GM21529 (cell line): ENCODE data around the gene FOXS1.
A peak's percentile ranks its signal among the peaks of the same experiment; 100 is the strongest.
"Not testable (repeated sequence)": the region's sequence is repeated elsewhere in the genome, so short reads cannot be mapped to it uniquely, and the experiment has no call there.

Experiments used
- ATAC-seq: cut with Tn5 transposase; IDR thresholded peaks from one replicate; pipeline ENCODE4 v1.9.1; 2021; ENCODE audit not compliant: unreplicated experiment

Gene FOXS1

GRCh38 chr20:31823360-31824124, 21.9 kb downstream of the FOXS1 start:
- ATAC-seq = no peak

GRCh38 chr20:31822421-31823330, 22.7 kb downstream of the FOXS1 start:
- peak; percentile 62 for ATAC-seq

DNA sequence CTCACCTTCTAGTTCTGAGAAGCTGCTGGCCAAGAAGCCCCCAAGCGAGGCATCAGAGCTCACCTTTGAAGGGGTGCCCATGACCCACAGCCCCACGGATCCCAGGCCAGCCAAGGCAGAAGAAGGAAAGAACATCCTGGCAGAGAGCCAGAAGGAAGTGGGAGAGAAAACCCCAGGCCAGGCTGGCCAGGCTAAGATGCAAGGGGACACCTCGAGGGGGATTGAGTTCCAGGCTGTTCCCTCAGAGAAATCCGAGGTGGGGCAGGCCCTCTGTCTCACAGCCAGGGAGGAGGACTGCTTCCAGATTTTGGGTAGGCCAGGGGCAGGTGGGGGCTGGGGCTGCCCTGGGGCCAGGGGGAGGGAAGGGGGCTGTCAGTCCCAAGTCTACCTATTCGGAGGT, 24.0 kb downstream of the FOXS1 start:
- no peak for ATAC-seq

DNA sequence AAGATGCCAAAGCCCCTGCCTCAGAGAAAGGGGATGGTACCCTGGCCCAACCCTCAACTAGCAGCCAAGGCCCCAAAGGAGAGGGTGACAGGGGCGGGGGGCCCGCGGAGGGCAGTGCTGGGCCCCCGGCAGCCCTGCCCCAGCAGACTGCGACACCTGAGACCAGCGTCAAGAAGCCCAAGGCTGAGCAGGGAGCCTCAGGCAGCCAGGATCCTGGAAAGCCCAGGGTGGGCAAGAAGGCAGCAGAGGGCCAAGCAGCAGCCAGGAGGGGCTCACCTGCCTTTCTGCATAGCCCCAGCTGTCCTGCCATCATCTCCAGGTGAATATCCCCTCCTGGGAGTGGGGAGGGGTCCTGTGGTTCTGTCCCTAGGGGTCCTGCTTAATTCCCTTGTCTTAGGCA, 25.2 kb downstream of the FOXS1 start:
- no peak for ATAC-seq

DNA sequence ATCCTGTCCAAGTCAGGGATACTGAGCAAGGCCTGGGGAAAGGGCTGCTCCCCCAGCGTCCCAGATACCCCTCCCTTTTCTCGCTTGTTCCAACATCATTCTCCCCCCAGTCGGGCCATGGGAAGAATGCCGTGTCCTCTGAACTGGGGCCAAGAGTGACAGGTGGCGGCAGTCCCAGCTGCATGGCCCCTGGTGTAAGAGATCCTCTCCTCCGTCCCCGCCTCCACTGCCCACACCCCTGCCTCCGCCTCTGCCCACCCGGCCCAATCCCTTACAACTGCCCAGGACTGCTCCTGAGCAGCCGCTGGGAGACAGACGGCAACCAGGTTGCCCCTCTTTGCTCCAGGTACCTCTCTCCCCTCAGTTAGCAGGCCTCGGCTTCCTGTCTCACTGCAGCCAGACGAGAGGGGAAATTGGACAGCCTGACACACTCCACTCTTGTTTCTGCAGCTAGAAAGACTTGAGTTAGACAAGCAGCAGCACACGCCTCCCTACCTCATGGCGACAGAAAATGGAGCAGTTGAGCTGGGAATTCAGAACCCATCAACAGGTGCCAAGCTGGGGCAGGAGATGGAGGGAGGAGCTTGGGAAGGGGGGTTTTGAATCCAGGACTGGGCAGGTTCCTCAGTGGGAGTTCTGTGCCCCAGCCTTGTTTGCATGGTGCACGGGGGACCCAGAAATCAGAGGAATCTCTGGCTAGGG, 26.2 kb downstream of the FOXS1 start, which contains the start of gene MYLK2:
Gene MYLK2 (plus strand): TSS at position 274 of the 702 bp plus-strand sequence. CDS start 225 bp downstream, at position 499.
- no peak for ATAC-seq

DNA sequence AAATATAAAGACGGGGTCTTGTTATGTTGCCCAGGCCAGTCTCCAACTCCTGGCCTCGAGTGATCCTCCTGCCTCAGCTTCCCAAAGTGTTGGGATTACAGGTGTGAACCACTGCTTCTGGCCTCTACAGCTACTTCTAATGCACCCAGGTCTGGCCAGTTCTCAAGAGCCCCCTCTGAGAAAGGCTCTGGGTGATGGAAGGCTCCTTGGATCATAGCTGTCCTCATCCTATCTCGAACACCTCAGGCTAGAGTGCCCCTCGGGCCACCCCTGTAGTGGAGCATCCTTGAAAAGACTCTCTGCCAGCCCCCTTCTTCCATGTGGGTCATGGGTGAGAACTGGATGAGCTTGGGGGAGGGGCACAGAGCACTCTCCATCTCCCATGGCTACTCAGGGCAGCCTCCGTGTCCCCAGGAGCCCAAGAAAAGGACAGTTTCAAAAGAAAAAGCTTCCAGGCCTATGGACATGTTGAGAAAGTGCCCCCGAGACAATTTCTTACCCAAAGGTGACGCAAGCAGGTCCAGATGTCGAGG, 27.0 kb downstream of the FOXS1 start:
- ATAC-seq = no peak

- no peak for ATAC-seq
Observed at GRCh38 chr20:31817461-31817860, 27.9 kb downstream of the FOXS1 start.

- ATAC-seq = no peak
Observed at GRCh38 chr20:31816221-31816620, 29.2 kb downstream of the FOXS1 start.

DNA sequence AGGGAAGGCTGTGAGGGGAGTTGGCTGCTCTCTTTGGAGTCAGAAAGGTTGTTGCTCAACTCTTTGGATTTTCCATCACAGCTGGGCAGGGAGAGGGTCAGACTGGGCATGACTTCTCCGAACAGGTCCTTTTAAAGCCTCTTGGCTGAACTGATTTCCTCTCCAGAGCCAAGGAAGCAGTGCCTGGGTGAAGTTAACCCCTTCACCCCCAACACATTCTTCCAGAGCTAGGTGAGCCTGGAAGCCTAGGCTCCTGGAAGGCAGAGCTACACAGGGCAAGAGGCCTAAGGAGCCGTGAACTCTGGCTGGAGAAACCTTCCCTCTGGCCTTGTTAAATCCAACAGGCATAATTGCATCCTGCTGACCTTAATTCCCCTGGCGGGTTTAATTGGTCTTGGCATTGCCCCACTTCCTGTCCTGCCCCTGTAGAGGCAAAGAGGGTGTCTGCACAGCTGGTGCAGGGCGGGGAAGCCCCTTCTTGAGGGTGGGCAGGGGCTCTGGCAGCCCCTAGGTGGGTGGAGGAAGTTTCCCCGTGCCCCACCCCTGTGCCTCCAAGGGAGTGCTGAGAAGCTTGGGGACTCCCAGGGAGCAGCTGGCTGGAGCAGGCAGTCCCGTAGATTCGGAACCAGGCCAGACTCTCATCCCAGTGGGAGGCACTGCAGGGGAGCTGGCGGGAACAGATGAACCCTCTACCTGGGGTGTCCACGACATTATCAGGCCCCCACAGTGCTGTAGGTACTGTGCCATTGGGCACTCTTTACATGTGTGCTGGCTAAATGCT, 29.8 kb downstream of the FOXS1 start:
- no peak for ATAC-seq

- not testable (repeated sequence) for ATAC-seq
Observed at GRCh38 chr20:31814142-31814541, 31.3 kb downstream of the FOXS1 start.

- no peak for ATAC-seq
Observed at GRCh38 chr20:31813611-31814010, 31.8 kb downstream of the FOXS1 start.

- no peak for ATAC-seq
Observed at GRCh38 chr20:31811796-31812728, 33.3 kb downstream of the FOXS1 start.

- ATAC-seq = no peak
Observed at GRCh38 chr20:31811198-31811597, 34.2 kb downstream of the FOXS1 start.

DNA sequence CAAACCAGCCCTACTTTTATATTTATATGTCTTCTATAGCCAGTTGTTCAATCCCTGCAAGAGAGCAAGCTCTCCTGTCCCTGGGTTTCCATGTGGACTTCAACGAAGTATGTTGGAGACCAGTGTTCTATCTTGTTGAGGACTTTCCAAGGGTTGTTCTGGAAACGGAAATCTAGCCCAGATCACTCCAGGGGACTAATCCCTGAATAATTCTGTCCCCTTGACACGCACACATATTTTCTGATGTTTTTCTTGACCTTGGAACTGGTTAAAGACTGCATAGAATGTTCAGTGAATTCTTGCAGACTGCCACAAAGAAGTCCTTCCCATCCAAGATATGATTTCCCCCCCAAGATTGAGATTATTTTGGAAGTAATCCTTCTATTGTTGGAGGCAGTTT, 35.7 kb downstream of the FOXS1 start:
- no peak for ATAC-seq

DNA sequence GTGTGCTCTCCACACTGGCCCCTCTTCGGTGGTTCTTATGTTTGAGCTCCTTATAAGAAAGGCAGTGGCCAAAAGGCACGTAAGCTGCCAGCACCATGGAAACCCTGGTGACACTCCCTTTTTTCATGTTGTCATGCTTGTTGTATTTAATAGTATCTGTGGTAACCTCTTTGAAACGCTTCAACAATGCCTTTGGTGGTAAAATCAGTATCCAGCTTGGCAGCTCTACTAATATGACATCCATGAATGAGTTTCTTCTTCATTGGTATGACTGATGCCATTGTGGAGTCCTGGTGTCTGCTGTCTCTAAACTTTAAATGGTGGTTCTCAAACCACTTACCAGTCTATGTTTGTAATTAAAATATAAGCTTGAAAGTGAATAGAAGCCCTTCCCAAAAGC, 36.9 kb downstream of the FOXS1 start:
- no peak for ATAC-seq

DNA sequence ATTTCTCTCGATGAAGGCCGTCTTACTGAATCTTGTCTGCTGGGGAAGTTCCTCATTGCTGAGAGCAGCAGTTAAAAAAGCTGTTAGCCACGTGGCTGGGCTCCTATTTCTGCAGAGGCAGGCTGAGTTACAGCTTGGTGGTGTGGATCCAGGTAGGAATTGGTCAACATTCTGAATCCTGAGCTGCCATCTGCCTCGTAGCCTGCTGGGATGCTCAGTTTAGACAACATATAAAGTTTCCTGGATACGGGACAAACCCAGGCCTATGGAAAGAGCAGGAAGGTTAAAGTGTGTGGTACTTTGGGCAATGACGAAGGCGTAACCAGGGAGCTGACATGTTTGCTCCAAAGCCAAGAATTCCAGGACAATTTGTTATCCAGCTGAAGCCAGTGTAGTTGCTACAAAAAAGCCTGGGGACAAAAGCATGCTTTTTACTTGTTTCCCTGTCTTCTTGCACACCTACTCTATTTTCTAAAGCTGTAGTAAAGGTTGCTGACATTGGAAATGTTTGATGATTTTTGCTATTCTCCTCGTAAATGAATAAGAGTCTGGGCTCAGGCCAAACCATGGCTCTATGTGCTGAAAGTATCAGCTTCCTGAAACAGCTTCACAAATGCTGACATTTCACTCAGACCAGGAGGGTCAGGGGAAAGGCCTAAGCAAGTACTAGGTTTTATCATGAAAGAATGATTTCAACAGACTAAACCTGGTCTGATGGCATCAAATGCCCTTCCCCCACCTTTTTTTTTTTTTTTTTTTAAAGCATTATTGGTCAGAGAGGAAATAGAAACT, 38.6 kb downstream of the FOXS1 start:
- ATAC-seq = no peak

DNA sequence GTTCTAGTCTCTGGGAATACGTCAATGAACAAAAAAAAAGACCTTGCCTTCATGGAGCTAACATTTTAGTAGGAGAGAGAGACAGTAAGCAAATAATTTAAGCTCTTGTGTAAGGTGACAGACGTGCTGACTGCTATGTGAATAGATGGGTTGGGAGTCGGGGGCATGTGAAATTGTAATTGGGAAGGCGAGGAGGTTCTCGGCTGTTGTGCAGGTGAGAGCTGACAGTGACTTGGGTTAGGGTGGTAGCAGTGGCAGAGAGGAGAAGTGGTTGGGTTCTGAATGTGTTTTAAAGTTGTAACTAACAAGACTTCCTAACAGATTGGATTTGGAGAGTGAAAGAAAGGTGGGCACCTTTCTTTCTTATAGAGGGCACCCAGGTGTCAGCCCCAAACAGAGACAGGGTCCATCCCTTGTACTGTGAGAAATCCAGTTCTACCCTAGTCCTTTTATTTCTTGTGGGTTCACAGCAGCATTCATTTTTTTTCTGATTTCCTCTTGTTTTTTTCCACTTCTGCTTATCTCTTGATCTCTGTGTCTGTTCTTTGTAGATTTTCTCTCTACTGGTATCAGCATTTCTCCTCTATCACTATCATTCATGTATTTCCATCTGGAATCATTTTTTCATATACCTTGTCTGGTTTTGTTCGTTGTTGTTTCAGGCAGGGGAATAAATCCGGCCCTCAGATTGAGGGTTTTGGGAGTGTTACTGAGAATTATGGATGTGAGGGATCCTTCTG, 41.7 kb downstream of the FOXS1 start:
- no peak for ATAC-seq

DNA sequence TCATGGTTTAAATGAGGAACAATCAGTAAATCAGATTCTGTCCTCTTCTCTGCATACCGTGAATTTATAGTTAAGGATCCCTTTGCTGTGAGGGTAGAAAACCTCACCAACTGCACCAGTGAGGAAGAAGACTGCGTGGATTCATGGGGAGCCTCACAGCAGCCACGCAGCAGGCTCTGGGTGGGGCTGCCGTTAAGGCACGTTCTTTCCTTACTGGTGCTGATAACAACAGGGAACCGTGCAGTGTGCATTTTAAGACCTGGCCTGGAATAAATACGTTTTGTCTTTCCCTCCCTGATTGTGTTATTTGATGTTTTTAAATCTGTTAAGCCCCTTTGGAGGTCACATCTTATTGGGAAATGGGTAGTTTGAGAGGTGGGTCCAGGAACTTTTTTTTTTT, 43.9 kb downstream of the FOXS1 start:
- no peak for ATAC-seq
